Common myeloid progenitor, CD34-positive (primary cell): ENCODE data around the gene TSPAN8.
"Not testable (repeated sequence)": the region's sequence is repeated elsewhere in the genome, so short reads cannot be mapped to it uniquely, and the experiment has no call there.

Source experiments
- CTCF ChIA-PET: fragments of 350-600 bp; sonication (Branson Sonifier 250); formaldehyde crosslinking; loops from one replicate; lab custom pipeline; 2021; ENCODE audit warnings: antibody characterized with exemption; lab: Charles Lee
- POLR2A ChIA-PET: fragments of 350-600 bp; sonication (Branson Sonifier 250); formaldehyde crosslinking; loops from one replicate; lab custom pipeline; 2021; ENCODE audit warnings: antibody characterized with exemption; lab: Charles Lee
- DNase-seq, 3 donors: peaks; one replicate each; pipeline versions ENCODE4 v3.0.0 to v3.0.0-alpha.2; 2013
- H3K27ac ChIP-seq, 2 experiments: 1 replicate in 1 of 2; 2 replicates in 1 of 2; pipeline ENCODE4 v1.7.0; 2013; ENCODE audit warnings: inconsistent platforms in 2 of 2, low read length in 2 of 2, mild to moderate bottlenecking in 2 of 2, low read depth in 1 of 2, moderate library complexity in 1 of 2; ENCODE audit not compliant: severe bottlenecking in 2 of 2, insufficient read depth in 1 of 2, poor library complexity in 1 of 2
- H3K27me3 ChIP-seq, 5 experiments: replicated peaks in 2 of 5; 1 replicate in 3 of 5; 2 replicates in 2 of 5; pipeline versions ENCODE4 v1.6.1 to v1.7.0; 2013; ENCODE audit warnings: low read length in 4 of 5, mild to moderate bottlenecking in 2 of 5, moderate library complexity in 2 of 5, inconsistent platforms in 1 of 5; ENCODE audit not compliant: insufficient read depth in 5 of 5, control insufficient read depth in 4 of 5
- H3K36me3 ChIP-seq, 4 experiments: 1 replicate in 2 of 4; 2 replicates in 2 of 4; pipeline versions ENCODE4 v1.6.1 to v1.7.0; 2013; ENCODE audit warnings: low read length in 3 of 4, control low read depth in 1 of 4, mild to moderate bottlenecking in 1 of 4; ENCODE audit not compliant: control insufficient read depth in 4 of 4, insufficient read depth in 4 of 4
- H3K4me1 ChIP-seq, 4 experiments: 1 replicate in 3 of 4; 2 replicates in 1 of 4; pipeline versions ENCODE4 v1.6.1 to v1.7.1; 2013; ENCODE audit warnings: low read length in 3 of 4, mild to moderate bottlenecking in 3 of 4, control low read depth in 1 of 4, inconsistent platforms in 1 of 4, moderate library complexity in 1 of 4; ENCODE audit not compliant: control insufficient read depth in 4 of 4, insufficient read depth in 4 of 4; ENCODE audit errors: control extremely low read depth in 1 of 4
- H3K4me3 ChIP-seq, 7 experiments: 1 replicate in 4 of 7; 2 replicates in 3 of 7; pipeline versions ENCODE4 v1.5.1 to v1.7.0; 2013; ENCODE audit warnings: mild to moderate bottlenecking in 7 of 7, low read length in 6 of 7, moderate library complexity in 6 of 7, inconsistent platforms in 2 of 7, low read depth in 2 of 7, control low read depth in 1 of 7; ENCODE audit not compliant: insufficient read depth in 4 of 7, control insufficient read depth in 1 of 7; ENCODE audit errors: extremely low read depth in 1 of 7
- H3K9me3 ChIP-seq, 5 experiments: 1 replicate in 4 of 5; 2 replicates in 1 of 5; pipeline versions ENCODE4 v1.6.1 to v1.7.1; 2013; ENCODE audit warnings: low read length in 4 of 5, mild to moderate bottlenecking in 2 of 5, inconsistent platforms in 1 of 5, low read depth in 1 of 5, moderate library complexity in 1 of 5; ENCODE audit not compliant: control insufficient read depth in 4 of 5, insufficient read depth in 2 of 5; ENCODE audit errors: control extremely low read depth in 1 of 5
- WGBS: methylation state at CpG from one replicate; pipeline ENCODE4 v1.1.5; 2013; ENCODE audit not compliant: insufficient coverage; 5-methylcytosine and 5-hydroxymethylcytosine counted together

TSPAN8 gene

DNA sequence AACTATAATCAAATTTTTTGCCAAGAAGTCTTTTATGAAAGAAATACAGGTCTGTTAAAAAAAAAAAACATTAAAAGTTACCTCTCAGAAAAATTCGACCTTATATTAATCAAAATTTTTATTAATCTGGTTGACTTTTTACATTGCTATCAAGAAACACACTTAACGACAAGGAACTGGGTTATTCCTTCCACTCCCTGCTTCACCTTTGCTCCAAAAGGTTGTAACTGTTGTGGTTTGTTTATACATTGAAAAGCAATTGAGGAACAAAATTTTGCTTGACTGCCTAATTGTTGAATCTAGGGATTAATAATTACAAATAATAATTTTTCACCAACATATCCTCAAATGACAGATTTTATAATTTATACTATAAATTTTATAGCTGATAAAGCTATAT lies 28.4 kb downstream of the TSPAN8 start:
- no peak for DNase-seq
- Histone ChIP-seq H3K4me3 (no peak overlapping the region), H3K9me3 (no peaks in the 10 kb centered on the region), H3K27me3 (no peaks in the 10 kb centered on the region), H3K4me1 (no peaks in the 10 kb centered on the region), H3K27ac (no peak overlapping the region), H3K36me3 (no peaks in the 10 kb centered on the region)
- no CpG with 5 or more reads among the region's 2 CpGs for WGBS
- CTCF ChIA-PET = no interaction called here
- POLR2A ChIA-PET = no interaction called here

DNA sequence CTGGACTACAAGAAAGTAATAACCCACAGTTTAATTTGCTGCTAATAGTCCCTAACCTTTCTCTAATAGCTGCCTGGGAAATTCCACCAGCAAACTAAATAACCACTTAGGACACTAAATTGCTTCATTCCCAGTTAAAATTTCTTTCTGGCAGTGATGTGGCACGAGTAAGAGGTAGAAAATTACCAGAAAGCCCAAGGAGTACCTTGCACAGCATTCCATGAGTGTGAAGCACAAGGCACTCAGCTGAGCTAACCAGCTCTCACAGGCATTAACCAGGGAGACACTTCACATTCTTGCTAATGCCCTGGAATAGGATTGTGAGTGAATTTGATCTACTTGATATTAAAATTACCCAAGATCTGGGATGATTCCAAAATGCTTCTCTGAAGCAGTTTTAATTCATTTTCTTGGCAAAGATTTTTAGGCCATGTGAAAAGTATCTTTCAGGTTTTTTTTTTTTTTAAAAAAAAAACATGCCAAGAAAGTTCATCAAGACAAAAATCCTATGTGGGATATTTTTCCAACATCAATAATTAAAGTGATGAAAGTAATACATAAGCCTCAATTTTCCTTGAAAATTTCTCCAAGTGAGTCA lies 29.5 kb downstream of the TSPAN8 start:
- H3K27me3 ChIP-seq = no peaks in the 10 kb centered on the region
- no peaks in the 10 kb centered on the region for H3K9me3 ChIP-seq
- no peak overlapping the region for H3K27ac ChIP-seq
- H3K36me3 ChIP-seq = no peaks in the 10 kb centered on the region
- no peak for DNase-seq
- CTCF ChIA-PET = no interaction called here
- no peak overlapping the region for H3K4me3 ChIP-seq
- H3K4me1 ChIP-seq = no peaks in the 10 kb centered on the region
- POLR2A ChIA-PET = no interaction called here
- WGBS = 83% methylated on average over 1 of the region's 1 CpG

DNA sequence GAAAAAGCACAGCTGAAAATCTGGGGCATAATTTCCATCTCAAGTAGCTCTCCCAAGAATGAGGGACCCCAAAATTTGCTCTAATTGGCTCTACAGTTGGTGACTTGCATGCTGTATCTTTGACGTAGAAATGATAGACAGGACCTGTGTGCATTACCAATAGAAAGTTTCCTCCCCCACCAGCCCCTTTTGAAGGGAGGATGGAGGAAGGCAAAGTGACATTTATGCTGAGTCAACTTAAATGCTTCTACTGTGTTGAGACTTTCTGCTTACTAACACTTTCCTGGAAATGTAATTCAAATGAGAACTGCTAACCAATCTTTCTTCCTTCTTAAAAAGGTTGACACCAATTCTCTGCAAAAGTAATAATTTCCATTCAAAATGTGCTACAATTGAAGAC lies 31.9 kb downstream of the TSPAN8 start:
- WGBS = no CpG with 5 or more reads among the region's 1 CpG
- no peak for DNase-seq
- POLR2A ChIA-PET = no interaction called here

DNA sequence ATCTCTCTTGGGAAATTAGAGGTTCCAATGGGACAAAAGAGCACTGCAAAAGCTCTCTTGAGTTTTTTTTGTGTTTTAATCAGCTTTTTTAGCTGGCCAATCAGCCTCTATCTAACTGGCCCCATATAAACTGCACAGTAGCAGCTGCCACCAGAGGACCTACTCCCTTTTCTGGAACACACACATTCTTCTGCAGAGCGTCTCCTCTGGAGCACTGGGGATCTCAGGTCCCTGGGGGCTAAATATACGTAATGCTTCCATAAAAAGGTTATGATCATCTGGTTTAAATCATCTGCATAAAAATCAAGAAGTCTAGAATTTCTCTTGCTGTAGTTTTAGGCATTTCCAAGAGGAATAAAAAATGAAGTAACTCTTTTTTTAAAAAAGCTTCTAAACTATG lies 32.3 kb downstream of the TSPAN8 start:
- no peak overlapping the region for H3K4me3 ChIP-seq
- ChIA-PET CTCF (no interaction called here), POLR2A (no interaction called here)
- no peak for DNase-seq
- no CpG with 5 or more reads among the region's 2 CpGs for WGBS
- H3K27me3 ChIP-seq = no peaks in the 10 kb centered on the region
- no peak overlapping the region for H3K27ac ChIP-seq
- H3K9me3 ChIP-seq = no peaks in the 10 kb centered on the region
- no peaks in the 10 kb centered on the region for H3K4me1 ChIP-seq
- no peaks in the 10 kb centered on the region for H3K36me3 ChIP-seq

More for the DNA sequence above, 31.9 kb downstream of the TSPAN8 start:
- no peak overlapping the region for H3K4me3 ChIP-seq
- no peaks in the 10 kb centered on the region for H3K9me3 ChIP-seq
- CTCF ChIA-PET = no interaction called here
- H3K27ac ChIP-seq = no peak overlapping the region
- no peaks in the 10 kb centered on the region for H3K4me1 ChIP-seq
- H3K27me3 ChIP-seq = no peaks in the 10 kb centered on the region
- no peaks in the 10 kb centered on the region for H3K36me3 ChIP-seq

DNA sequence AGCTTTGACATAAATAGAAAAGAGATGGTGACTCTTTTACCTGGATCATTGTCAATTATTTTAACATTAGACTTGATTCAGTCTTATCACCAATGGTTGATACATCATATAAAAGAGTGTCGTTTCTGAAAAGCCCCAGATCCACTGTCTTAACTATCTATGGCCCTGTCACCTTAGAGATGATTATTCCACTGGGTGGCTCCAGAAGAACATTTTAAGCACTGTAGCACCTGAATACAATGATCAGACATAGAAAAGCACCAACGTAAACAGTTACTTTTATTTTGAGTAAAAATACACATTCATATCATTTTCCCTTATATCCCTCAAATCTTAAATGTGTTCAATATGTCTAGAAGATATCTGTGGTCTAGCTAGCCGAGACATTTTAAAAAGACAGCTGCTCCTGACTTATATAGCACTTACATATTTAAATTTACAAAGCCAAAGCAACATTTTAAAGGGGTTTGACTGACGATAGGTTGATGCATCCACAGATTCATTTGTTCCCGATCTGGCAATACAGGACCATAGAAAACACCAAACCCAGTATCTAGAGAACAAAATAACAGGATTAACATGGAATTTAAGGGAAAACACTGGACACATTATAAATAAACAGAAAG lies 32.9 kb downstream of the TSPAN8 start:
- H3K9me3 ChIP-seq = no peaks in the 10 kb centered on the region
- H3K36me3 ChIP-seq = no peaks in the 10 kb centered on the region
- DNase-seq = no peak
- ChIA-PET POLR2A (no interaction called here), CTCF (no interaction called here)
- no peaks in the 10 kb centered on the region for H3K4me1 ChIP-seq
- no peak overlapping the region for H3K4me3 ChIP-seq
- H3K27ac ChIP-seq = no peak overlapping the region
- H3K27me3 ChIP-seq = no peaks in the 10 kb centered on the region
- WGBS = 100% methylated on average over 1 of the region's 5 CpGs

DNA sequence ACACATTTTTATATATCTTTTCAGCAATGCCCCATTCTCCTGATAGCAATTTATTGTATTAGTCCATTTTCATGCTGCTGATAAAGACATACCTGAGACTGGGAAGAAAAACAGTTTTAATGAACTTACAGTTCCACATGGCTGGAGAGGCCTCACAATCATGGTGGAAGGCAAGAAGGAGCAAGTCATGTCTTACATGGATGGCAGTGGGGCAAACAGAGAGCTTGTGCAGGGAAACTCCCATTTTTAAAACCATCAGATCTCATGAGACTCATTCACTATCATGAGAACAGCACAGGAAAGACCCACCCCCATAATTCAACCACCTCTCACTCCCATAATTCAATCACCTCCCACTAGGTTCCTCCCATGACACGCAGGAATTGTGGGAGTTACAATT lies 44.7 kb downstream of the TSPAN8 start:
- WGBS = 100% methylated on average over 1 of the region's 1 CpG
- H3K27me3 ChIP-seq, POLR2A ChIA-PET: not testable (repeated sequence)

DNA sequence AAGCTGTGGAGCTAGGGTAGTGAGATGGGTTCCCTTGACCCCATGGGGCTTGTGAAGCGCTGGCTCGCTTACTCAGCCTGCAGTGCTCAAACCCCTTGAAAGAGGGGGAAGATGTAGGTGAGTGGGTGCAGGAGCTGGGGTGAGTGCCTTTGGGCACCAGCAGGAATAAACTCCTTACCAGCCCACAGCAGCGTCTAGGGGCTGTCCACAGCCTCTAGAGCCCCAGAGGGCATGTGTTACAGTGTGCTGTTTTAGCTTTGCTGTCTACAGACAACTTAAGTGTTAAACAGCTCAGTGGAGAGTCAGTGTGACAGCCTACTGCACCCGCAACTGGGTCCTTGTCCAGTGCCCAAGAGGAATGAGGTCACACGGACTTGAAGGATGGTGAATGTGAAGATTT lies 48.0 kb downstream of the TSPAN8 start:
- Histone ChIP-seq H3K27me3 (no peaks in the 10 kb centered on the region), H3K27ac (no peak overlapping the region), H3K36me3 (no peaks in the 10 kb centered on the region), H3K9me3 (peaks cover 0 to 2% (median 0%) of the 10 kb centered on the region in 5 experiments), H3K4me1 (no peaks in the 10 kb centered on the region), H3K4me3 (no peak overlapping the region)
- 89% methylated on average over 1 of the region's 5 CpGs for WGBS
- ChIA-PET POLR2A (no interaction called here), CTCF (no interaction called here)
- no peak for DNase-seq

More for the DNA sequence above, 44.7 kb downstream of the TSPAN8 start:
- H3K36me3 ChIP-seq, H3K4me3 ChIP-seq, DNase-seq, H3K4me1 ChIP-seq, H3K27ac ChIP-seq, CTCF ChIA-PET, H3K9me3 ChIP-seq: not testable (repeated sequence)
